HPDE6-E6E7 (cell line): ENCODE results near the gene BMP7.

Experiments used
- DNase-seq: peaks from one replicate; pipeline ENCODE4 v3.0.0; 2011; ENCODE audit warnings: missing footprints; ENCODE audit errors: extremely low spot score

Gene BMP7

DNA sequence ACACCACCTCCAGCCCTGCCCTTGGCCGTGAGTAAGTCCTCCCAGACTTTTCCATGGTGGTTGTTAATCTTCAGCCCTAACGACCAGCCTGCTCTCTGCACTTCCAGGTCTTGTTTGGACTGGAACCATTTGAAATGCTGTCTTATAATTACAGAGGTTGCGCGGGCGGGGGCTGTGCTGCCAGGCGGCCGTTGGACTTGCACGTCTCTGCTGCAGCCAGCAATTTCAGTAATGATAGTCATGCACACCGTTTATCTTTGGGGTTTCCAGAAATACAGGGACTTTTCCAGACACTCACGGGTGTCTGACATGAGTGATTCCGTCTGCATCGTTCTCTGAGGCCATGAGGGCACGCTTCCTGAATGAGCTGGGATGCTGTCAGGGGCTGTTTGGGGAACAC is 118.2 kb downstream of the BMP7 start:
- DNase-seq: no peak

- no peak for DNase-seq
Observed at GRCh38 chr20:57147185-57147584, 119.3 kb downstream of the BMP7 start.

DNA sequence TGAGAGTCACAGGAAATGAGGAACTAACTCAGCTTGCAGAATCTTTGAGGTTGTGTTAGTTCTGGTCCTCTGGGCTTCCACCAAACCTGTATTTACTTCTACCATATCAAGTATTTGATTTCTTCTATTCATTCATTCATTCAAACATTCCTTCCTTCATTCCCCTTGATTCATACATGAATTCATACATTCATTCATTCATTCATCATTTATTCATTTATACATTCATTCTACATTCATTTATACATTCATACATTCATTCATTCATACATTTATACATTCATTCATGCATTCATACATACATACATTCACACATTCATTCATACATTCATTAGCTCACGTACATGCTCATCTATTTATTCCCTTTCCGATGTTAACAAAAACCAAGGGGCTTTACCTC is 120.3 kb downstream of the BMP7 start:
- DNase-seq: no peak

DNA sequence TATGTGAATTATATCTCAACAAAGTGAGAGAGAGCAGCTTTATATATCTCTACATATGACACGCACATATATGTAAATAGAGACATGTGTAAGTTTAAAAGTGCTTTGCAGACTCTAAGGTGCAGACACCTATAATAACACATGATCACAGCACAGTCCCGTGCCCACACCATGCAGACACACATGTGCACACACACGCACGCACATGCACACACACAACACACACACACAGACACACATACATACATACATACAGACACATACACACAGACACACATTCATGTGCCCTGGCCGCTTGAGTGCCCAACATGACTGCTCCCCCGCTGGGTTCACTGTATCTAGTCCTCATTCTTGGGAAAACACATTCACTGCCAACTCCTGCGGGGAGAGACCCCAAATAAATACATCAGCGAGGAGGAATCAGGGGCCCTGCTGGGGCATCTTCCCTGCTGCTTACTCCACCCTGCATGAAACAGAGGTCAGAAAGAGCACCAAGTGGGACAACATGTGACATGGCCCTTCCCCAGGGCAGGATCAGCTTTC is 121.3 kb downstream of the BMP7 start:
- DNase-seq: no peak

GRCh38 chr20:57143173-57143572 is 123.3 kb downstream of the BMP7 start:
- no peak for DNase-seq

- DNase-seq: no peak
Observed at GRCh38 chr20:57142667-57143066, 123.8 kb downstream of the BMP7 start.

- DNase-seq: no peak
Observed at GRCh38 chr20:57141492-57141891, 124.9 kb downstream of the BMP7 start.

GRCh38 chr20:57140416-57140965 is 126.0 kb downstream of the BMP7 start:
- DNase-seq: no peak

- DNase-seq: no peak
Observed at GRCh38 chr20:57139342-57140093, 126.9 kb downstream of the BMP7 start.

- no peak for DNase-seq
Observed at GRCh38 chr20:57138198-57138995, 128.0 kb downstream of the BMP7 start.

DNA sequence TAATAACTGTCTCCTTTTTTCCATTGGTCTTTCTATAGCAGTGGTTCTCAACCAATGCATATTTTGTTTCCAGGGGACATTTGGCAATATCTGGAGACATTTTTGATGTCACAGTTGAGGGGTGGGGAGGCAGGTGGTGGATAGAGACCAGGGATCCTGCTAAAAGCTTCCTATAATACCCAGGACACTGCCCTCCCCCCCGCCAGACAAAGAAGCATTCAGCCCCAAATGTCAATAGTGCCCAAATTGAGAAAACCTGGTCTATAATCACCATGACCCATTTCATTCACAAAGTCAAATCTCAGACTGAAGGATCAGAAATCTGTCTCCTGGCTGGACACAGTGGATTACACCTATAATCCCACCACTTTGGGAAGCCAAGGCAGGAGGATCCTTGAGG is 128.8 kb downstream of the BMP7 start:
- DNase-seq: no peak

DNA sequence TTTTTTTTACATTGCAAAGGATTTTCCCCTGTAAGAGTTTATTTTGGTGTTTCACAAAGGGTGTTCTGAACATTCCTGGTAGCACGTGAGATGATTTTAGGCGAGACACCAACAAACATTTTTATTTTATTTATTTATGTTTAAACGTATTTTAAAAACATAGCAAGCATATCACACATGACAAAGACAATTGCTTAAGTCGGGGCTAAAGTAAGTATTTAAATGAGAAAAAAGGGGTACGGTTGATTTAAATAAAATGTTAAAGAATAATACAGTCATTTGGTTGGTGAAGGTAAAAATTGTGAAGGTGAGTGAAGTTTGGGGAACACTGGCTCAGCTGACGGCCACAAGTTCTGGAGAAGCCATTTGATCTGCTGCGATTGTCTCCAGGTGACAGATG is 129.7 kb downstream of the BMP7 start:
- DNase-seq: no peak

- no peak for DNase-seq
Observed at GRCh38 chr20:57135875-57136274, 130.6 kb downstream of the BMP7 start.

DNA sequence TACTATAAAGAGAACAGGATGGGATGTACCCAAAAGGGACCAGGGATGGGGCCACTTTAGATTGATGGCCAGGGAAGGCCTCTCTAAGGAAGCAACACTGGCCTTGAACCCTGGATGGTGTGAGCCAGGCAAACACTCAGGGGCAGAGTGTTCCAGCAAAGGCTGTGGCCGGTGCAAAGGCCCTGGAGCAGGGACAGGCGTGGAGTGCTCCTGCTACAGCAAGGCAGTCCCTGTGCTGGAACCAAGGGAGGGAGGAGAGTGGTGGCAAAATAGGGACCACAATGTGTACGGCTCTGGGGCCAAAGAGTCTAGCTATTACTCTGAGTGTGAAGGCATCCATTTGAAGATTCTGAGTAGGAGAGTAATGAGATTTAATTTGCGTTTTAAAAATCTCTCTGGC is 131.6 kb downstream of the BMP7 start:
- no peak for DNase-seq

- DNase-seq: no peak
Observed at GRCh38 chr20:57133926-57134650, 132.4 kb downstream of the BMP7 start.

DNA sequence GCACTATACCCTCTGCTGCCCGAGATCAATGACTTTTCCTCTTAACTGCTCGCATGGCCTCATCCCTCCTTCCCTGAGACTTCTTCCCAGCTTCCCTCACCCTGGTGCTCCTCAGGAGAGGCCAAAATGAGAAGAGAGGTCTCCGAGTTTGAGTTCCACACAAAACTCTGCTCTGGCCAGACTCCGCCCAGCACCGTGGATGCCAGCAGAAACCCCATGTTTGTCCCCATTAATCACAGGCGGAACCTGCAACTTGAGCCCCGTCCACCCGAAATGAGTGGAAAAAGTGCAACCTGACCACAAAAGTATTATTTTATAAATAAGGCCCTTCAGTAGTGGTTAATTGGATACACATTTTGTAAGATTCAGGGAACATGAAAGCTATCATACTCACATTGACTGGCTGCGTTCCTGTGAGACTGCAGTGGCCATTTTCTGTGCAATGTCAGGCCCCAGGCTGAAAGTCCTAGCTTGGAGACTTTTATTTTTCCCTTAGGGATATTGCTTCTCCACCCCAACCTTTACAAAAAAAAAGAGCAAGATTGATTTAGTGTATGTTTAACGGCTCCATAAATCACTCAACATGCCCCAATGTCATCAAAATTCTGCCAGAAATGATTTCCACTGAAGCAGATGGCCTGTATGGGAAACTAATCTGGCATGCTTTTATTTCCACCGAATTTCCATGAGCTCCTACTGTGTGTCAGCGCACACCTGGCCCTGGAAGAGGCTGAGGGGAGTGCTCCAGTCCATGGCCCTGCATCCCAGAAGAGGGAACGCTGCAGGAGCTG is 134.6 kb downstream of the BMP7 start:
- no peak for DNase-seq

DNA sequence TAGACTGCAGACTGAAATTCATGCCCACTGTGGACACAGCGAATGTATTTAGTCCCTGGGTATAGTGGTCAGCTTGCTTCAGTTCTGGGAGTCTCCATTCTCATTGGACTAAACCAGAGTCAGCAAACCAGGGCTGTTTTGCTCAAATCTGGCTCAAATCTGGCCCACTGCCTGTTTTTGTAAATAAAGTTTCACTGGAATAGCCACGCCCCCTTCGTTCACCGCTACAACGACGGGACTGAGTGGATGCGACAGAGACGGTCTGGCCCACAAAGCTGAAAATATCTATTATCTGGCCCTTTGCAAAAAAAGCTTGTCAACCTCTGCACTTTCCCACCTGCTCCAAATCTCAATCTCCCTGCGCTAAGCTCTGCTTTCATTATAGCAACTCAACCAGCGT is 135.4 kb downstream of the BMP7 start:
- DNase-seq: no peak

GRCh38 chr20:57130160-57130772 is 136.2 kb downstream of the BMP7 start:
- DNase-seq: no peak

DNA sequence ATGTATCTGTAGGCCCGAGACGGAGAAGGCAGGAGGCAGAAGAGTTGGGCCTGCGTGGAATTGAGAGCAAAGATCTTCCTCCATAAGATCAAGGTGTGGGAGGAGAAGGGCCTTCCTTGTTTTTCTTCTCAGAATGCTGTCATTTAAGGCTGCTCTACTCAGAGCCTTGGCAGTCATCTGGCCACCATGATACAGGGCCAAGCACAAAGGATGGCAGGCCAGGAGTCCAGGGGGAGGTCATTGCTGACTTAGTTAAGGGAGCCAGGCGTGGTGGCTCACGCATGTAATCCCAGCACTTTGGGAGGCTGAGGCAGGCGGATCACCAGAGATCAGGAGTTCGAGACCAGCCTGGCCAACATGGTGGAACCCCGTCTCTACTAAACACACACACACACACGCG is 137.1 kb downstream of the BMP7 start:
- no peak for DNase-seq

GRCh38 chr20:57128044-57128757 is 138.2 kb downstream of the BMP7 start:
- DNase-seq: no peak
